Medulla oblongata (tissue), 1 donor: Measurements from ENCODE around the gene RGMA.

Experiments used
- DNase-seq: peaks from one replicate; pipeline ENCODE4 v3.0.0-alpha.2; 2015; ENCODE audit errors: extremely low spot score

The RGMA gene, protein sequence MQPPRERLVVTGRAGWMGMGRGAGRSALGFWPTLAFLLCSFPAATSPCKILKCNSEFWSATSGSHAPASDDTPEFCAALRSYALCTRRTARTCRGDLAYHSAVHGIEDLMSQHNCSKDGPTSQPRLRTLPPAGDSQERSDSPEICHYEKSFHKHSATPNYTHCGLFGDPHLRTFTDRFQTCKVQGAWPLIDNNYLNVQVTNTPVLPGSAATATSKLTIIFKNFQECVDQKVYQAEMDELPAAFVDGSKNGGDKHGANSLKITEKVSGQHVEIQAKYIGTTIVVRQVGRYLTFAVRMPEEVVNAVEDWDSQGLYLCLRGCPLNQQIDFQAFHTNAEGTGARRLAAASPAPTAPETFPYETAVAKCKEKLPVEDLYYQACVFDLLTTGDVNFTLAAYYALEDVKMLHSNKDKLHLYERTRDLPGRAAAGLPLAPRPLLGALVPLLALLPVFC

DNA sequence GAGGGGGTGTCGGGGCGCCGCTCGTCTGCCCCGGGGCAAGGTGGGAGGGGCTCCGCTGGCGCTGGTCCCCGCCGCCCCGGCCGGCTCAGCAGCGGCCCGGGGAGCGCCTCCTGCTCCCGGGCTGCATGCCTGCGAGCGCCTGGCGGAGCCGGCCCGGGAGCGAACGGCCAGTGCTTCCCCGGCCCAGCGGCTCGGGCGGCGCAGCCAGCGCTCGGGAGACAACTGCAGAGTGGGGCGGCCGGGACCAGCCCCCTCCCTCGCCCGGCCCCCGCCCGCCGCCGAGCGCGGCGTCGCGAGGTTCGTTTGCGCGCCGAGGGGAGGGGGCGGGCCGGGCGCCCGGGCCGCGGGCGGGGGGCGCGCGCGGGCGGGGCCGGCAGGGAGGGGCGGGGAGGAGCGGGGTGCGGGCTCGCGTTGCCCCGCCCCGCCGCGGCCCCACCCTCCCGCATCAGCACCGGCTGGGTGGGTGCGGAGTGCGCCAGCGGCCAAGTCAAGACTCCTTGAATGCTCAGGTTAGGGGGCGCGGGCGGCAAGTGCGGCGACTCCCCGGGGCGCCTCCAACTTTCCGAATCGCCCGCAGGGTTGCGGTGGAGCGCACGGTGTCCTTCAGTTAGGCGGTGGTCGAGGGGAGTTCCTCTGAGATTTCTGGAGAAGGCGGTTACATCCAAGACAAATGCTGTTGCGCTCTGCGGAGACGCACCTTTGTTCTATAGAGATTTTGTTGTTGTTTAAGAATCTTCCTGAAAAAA is at the start of gene RGMA:
RGMA (minus strand) TSS at position 231 of the 746 bp plus-strand sequence. CDS start 279 bp downstream, outside the sequence.
- DNase-seq: no peak

DNA sequence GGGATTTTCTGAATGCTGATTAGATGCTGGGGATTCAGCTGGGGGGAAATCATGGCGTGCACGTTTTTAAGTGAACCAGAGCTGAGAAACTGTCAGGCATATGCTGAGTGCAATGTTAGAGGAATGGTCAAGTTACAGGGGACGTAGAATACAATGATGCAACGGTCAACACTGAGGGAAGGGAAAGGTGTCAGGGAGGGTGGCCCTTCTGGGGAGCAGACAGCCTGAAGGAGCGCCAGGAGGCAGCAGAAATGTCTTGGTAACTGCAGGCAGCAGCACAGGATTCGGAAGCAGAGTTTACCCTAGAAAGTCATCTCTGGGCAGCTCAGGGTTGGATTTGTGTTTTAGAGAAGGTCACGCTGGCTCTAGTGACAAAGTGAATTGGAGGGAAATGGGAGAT is 47.6 kb upstream of the RGMA start:
- DNase-seq: no peak

DNA sequence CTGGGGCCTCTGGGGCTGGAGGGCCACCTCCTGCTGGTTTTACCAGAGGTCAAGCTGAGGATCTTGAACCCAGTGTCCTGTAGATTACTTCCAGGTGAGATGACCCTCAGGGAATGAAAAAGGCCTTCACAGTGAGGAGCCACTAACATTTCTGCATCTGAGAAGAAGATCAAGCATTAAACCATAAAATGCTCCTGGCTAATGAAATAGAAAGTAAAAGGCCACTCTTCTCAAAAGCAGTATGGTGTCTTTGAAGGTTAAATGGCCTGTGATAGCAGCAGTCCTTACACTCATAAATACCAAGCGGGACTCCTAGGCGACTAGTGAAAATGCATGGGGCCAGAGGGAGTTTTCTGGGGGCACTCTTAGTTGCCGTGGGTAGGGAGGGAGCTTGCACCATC is 47.0 kb upstream of the RGMA start:
- no peak for DNase-seq

DNA sequence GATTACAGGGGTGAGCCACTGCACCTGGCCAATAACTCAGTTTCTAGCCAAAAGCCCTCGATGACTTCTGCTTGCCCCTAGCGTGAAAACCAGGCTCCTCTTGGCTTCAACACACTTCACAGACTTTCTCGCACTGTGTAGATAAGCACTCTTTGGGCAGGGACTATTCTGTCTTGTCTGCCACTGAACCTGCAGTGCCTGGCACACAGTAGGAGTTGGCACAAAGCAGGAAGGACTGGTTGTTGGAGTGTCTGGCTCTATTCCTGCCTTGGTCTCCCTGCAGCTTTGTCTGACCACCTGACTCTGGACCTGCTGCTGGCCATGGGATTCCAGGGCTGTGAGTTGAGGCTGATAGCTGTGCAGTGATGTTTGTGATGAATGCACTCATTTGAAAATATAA is 46.4 kb upstream of the RGMA start:
- DNase-seq: no peak

DNA sequence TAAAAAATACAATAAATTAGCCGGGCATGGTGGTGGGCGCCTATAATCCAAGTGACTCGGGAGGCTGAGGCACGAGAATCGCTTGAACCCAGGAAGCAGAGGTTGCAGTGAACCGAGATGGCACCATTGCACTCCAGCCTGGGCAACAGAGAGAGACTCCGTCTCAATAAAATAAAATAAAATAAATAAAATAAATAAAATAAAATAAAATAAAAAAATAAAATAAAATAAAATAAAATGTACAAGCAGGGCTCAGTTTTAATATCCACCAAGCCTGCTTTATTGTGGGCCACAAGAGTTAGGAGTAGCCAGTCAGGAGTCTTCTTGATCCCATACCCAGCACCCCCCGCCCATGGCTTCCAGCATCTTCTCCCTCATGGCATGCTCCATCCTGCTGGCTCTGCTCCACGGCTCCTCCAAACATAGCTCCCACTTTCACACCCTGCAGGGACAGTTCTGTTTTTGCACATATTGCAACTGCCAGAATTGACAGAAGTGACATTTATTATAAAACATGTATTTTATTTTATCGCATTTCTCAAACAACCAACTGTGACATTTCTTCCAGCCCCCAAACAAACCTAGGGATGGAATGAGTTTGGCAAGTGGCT is 42.6 kb upstream of the RGMA start:
- no peak for DNase-seq

DNA sequence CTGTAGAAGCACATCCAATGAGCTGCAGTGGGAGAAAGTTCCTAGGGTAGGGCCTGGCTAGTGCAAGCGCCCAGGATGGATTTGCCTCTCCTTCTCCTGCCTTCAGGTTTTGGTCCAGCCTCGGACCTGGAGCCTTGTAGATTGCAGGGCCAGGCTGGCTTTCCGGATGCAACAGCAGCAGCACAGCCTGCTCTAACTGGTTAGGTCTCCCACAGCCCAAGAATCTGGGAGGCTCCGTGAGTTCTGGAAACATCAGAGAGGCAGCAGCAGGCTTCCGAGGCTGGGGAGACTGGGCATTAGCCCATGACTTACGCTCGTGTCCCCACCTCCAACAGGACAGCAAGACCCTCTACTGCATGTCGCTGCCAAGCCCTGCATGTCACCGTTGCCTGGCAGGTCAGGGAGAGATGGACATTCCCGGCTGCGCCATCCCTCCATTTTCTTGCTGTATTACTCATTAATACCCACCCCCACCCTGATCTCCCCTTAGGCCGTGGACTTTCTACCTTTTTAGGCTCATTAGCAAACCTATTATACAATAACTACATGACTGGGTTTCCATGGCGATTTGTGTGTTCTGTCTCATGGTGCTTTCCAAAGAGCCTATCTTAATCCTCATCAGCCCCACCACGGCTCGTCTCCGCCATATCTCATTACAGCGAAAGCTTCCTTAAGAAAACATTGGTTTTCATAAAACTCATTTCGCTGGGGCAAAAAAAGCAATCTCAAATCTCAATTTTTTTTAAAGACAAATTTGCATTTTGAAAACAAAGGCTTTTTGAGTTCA is 40.9 kb upstream of the RGMA start:
- no peak for DNase-seq

DNA sequence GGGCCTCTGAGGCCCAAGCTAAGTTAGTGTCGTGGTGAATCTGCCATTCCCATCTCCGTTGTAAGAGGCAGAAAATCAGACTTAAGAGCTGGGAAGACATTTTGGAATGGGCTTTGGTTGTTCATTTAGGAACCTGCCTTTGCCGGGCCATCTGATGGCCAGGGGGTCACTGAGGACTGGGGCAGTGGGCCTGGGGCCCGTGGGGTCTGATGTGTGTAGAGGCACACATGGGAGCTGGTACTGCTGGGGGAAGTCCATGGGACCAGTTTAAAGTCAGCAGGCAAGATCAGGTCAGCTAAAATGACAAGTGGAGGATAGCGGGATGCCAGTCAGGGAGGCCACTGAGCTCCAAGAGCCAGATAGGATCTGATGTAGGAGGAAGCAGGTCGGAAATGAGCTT is 38.3 kb upstream of the RGMA start:
- no peak for DNase-seq

DNA sequence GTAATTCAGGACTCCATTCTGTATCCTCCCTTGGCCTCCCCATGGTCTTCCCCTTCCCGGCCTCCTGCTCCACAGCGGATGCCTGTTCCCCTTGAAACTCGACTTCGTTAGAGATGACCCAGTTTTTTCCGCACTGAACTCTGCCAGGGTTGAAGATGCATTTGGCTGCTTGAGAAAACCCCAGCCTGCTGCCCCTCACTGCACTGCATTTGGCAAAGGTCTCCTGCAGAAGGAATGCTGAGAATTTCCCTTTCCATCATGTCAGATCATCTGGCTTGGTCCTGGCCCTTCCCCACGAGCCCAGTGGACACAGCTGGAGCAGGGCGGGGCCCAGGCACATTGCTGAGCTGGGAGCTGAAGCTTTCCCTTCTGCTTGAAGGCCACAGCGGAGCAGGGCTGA is 37.6 kb upstream of the RGMA start:
- no peak for DNase-seq

DNA sequence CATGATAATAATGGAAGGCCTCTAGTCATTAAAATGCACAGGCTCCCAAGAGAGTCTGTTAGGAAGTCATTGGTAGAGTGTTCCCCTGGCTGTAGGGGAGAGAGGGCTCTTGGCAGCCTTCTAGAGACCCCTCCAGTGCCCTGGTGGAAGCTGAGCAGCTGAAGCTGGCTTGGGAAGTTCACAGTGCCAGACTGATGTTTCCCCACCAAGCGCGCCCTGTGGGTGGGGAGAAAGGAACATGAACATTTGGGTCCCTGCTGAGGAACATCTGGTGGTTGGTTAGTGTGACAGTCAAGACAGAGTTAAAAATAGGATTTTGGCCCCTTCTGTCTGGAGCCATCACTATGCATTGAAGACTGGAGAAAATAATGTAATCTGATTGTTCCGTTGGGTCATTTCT is 37.1 kb upstream of the RGMA start:
- no peak for DNase-seq

DNA sequence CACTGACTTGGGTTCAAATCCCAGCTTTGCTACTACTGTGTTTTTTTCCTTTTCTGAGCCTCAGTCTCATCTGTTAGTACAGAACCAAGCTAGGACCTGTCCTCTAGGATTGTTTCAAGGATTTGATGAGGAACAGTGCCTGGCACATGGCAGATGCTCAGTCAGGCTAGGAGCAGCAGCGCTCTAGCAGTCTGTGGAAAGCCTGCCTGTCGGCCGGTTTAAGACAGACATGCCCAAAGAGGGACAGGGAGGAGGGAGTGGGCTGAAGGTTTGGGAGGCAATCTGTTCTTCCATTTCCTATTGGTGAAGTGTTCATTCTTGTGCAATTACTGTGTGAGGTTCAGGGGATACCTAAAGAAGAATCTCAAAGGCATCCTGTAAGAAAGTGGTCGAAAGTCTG is 35.1 kb upstream of the RGMA start:
- no peak for DNase-seq

DNA sequence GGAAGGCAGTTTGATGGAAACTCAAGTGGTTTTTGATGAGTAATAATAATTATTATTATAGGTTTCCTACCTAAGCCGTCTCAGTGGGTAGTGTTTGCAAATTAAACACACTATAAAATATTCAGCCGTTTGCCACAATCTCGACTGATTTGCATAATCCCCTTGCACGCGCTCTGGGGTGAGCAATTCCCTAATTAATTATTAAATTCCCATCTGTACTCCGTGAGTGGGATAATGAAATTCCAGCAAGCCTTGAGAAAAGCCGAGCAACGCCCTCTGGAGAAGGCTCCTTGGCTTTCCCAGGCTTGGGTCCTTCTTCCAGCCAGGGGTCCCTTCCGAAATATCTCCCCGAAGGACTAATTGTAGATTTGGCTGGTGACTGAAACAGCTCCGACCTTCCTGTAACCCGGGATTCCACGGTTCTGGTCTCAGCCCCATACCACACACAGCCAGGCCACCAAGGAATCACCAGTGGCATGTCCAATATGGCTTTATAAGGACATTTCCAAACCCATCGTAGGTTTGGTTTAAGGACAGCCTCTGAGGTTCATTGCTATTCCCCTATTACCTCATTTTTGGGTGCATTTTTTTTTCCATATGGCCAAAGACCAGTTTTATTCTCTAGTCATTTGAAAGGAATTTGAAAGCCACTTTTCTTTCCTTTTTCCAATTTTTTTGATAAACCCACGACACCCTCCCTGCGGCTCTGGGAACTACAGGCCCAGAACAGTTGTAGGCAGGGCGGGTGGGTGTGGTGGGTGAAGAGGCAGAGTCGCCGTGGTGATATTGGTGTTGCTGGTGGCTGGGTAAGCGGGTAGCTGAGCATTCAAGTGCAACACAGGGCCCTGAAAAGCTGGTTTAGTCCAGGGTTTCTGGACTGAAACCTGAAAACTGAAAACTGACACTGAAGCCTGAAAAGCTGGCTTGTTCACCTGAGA is 33.2 kb upstream of the RGMA start:
- no peak for DNase-seq

DNA sequence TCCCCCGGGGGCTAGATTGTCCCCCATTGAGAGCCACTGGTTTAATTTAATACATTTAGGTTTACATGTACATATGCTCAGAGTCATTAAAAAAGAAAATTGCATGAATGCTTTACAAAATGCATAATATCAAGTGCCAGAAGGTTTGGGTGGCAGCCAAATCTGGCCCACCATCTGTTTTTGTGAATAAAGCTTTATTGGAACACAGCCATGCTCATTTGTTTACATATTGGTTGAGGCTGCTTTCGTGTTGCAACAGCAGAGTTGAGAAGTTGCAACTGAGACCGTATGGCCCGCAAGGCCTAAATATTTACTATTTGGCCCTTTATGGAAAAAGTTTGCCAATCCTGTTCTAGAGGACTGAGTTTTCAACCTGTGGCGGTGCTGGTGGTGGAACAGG is 32.1 kb upstream of the RGMA start:
- no peak for DNase-seq

DNA sequence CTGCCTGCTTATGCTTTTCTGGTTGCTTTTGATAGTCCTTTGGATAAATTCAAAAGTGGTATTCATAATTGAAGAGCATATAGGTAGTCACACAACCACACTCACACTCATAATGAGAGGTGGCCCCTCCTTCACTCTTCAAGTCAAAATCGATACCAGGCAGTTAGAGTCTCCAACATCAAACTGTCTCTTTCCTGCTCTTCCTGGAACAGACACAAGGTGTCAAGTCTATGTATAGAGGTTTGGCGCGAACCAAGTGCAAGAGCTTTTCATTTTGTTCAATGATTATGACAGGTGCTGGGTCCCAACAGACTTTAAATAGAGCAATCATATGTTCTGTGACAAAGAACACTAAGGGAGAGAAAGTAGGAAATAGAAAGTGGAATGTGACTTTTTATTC is 29.9 kb upstream of the RGMA start:
- no peak for DNase-seq

DNA sequence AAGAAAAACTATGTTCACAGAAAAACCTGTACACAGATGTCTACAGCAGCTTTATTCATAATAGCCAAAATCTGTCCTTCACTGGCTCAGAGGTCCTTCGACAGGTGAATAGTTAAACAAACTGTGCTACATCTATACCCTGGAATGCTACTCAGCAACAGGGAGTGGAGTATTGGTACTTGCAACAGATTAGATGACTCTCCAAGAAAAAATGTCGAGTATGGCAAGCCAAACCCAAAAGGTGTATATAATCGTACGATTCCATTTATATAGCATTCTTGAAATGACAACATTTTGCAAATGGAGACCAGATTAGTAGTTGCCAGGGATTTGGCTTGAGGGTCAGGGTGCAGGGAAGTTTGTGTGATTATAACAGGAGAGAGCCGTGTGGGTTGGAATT is 22.4 kb upstream of the RGMA start:
- DNase-seq: no peak

DNA sequence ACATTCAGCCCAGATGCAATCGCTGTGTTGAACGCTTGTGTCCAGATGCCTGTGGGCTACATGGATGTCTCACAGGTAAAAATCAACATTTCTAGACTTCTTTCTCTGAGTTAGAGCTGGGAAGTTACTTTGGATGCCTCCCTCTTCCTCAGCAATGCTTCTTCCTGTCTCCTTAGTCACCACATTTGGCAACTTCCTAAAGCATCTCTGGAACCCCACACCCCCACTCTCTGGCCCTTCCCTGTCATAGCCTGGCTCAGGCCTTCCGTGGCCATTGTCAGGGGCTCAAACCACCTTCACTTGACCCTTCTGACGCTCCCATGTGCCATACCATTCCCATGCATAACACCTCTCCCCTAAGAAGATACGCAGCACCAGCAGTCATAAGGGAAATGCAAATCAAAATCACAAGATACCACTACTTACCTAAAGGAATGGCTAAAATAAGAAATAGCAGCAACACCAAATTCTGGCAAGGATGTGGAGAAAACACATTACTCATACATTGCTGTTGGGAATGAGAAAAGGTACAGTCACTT is 21.6 kb upstream of the RGMA start:
- no peak for DNase-seq

DNA sequence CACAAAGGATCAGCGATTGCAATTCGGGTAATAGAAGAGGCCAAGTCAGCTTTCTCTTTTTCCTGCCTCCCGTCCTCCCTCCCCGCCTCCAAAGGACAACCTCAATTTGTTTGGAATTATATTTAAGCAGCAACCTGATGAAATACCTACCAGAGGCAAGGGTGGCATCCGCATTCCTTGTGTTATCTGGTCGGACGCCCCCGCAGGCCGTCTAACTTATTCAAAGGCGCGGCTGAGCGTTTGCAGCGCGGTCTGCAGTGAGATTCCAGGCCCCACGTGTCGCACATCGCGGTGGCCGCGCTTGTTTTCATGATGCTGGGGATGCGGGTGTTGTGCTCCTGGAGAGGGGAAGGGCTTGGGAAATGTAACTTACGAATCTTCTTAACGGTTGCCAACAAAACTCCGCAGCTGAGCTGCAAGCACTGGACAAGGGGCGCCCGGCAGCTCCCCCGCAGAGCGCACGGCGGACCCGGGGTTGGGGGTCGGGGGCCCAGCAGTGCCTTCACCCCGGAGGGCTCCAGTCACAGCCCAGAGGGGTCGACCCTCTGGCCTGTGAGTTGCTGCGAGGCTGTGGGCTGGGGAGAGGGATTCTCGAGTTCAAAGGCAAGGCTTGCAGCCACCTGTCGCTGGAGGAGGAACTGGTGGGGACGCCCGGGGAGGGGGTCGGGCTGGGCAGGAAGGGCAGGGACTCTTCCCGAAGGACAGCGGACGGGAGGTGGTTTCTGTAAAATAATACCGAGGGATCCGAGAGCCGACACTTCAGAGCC is 20.5 kb upstream of the RGMA start:
- DNase-seq: no peak

DNA sequence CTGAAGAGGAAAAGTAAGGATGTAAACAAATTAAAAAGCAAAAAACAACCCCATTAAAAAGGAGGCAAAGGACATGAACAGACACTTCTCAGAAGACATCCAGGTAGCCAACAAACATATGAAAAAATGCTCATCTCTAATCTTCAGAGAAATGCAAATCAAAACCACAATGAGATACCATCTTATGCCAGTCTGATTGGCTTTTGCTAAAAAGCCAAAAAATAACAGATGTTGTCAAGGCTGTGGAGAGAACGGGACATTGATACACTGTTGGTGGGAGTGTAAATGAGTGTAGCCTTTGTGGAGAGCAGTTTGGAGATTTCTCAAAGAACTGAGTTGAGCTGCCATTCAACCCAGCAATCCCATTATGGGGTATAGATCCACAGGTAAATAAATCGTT is 18.6 kb upstream of the RGMA start:
- no peak for DNase-seq

DNA sequence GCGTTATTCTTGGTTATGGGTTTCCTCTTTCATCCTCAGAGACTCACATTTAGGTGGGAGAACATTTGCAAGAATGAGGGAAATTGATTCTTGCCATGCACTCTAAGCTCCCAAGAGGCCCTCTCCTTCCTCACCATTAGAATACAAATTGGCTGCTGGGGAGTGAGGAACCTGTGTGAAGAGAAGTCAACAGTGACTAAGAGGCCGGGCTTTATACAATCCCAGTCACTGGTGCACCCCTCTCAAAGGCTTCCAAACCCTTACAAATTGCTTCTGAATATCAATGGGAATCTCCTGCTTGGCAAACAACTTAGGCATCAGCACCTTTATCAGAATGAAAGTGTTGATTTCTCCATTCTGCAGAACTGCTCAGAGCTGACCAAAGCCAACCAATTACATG is 16.5 kb upstream of the RGMA start:
- DNase-seq: no peak

DNA sequence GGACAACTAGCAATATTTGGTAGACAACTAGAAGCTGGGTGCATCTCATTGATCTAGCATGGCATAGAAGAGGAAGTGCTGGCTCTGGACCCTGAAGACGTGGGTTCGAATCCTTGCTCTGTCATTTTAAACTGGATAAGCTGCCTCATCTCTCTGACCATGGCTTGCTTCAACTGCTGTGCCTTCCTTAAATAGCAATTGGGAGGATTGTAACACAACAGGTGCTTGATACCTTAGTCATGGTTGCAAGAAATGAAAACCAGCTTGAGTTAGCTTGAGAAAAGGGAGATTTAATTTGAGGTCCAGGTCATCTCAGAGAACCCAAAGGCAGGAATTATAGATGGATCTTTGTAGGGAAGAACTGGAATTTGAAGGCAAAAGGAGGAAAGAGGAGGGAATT is 14.8 kb upstream of the RGMA start:
- no peak for DNase-seq

DNA sequence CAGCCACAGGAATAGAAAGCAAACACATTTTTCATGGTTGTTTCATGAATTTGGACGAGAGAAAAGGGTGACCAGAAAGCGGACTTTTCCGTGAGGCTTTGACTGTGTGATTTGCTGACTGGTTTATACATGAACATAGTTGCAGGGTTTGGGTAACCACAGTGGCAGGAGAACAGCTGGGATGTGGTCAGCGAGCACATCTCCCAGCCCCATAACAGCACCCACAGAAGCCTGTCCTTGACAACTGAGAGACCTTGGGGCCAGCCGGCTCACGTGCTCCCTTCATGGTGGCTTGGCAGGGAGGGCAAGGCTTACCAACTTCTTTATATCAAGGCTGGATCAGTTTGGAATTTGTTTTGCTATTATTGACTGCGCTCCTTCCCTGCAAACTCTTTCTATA is 13.2 kb upstream of the RGMA start:
- no peak for DNase-seq
